GM18508 (cell line): Measurements from ENCODE around the gene KCMF1.

Source experiments
- ATAC-seq: cut with Tn5 transposase; IDR thresholded peaks from one replicate; pipeline ENCODE4 v1.9.1; 2021; ENCODE audit warnings: moderate number of reproducible peaks; ENCODE audit not compliant: insufficient read depth, unreplicated experiment

The KCMF1 gene

DNA sequence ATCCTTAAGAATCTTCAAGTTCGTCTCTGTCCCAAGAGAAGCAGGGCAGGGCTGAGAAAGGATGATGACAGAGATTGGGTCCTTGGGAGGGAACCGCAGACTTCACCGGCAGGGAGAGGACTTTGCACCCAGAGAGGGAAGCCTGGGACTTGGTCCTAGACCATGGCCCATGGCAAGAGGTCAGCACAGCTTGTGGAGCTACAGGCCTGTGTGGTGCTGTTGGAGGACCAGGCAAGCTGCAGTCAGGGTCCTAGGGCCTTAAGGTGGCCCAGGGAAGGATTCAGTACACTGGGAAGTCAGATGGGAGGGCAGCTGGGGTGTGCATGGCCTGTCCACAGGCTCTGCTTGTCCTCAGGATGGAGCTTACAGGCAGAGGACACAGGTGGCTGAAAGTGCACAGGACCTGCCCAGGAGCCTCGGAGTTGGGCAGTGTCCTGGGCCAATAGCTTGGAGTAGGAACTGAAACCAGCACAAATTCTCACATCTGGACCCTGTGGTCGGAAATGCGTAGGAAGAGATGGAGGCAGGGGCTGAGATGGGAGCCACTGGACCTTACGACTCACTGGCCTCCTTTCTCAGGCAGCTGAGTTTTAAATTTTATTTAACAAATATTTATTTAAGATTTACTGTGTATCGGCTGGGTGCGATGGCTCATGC, 105.8 kb downstream of the KCMF1 start:
- no peak for ATAC-seq

DNA sequence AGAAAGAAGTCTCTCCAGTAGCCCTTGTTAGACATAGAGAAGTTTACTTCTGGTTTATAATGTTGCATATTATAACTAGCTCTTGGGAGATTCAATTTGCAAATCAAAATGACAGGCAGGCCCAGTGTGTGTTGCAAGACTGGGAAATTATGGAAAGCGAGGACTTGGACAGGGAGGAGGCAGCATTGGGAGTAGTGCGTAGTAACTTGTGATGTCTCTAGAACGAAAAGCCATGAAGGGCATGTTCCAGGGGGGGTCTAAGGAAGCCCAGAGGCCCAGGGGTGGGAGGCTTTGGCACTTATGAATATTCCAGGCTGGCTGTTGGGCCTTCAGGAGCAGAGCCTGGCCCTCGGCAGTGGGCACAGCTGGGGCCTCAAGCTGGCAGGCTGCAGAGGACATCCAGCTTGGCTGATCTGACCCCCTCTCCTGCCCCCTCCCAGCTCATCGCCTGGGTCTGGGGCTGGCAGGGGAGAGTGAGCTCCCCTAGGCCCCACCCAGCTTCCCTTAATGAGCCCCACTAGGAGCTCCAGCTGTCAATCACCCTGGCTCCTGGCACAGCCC, 107.0 kb downstream of the KCMF1 start:
- ATAC-seq = no peak

DNA sequence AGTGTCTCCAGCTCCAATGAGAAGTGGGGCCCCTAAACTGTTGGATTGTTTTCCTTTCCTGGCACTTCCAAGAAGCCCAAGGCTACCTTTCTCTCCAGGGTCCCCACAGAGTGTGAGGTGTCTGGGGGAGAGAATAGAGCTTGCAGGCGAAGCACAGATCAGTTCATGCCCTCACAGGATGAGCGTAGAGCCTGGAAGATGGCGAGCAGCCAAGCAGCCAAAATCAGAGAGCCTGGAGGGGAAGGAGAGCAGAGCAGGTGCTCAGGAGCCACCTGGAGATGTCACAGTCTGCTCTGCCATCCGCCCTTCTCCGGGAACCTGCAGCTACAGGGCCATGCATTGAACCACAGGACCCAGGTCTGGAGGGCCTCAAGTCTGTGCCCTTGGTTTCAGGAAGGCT, 107.6 kb downstream of the KCMF1 start:
- no peak for ATAC-seq

DNA sequence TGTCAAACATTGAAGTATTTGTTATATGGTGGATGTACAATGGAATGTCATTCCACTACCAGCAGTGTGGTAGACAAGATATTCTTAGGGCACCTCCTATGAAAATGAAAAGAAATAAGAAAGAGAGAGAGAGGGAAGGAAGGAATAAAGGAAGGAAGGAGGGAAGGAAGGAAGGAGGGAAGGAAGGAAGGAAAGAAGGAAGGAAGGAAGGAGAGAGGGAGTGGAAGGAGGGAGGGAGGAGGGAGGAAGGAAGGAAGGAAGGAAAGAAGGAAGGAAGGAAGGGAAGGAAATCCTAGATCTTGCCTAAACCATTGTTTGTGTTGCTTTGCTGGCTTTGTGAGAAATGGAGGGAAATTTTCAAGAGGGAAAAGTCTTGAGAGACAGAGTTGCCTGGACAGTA, 112.1 kb downstream of the KCMF1 start:
- no peak for ATAC-seq

DNA sequence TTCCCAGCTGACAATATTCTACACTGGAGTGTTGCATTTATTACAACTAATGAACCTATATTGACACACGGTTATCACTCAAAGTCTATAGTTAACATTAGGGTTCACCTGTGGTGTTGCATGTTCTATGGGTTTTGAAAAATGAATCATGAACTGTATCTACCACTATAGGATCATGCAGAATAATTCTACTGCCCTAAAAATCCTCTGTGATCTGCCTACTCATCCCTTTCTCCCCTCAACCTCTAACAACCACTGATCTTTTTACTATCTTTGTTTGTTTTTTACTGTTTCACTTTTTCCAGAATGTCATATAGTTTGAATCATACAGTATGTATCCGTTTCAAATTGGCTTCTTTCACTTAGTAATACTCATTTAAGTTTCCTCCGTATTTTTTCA, 114.6 kb downstream of the KCMF1 start:
- no peak for ATAC-seq

DNA sequence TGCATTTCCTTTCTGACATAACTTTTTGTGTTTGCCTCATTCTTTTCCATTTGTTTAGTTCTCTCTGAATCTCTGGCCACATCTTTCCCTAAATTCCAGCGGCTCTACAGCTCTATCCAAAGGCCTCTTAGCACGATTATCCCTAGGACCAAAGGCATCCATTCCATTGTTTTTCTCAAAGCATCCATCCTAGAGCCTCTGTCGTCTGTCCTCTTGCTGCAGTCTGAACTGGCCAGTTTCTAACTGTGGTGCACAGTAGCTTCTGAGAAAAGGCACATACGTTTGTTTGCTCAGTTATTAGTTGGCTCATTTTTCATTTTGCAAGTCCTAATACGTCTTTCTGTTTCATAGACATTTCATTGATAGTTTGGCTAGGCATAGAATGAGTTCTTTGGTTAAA, 116.6 kb downstream of the KCMF1 start:
- ATAC-seq = no peak

DNA sequence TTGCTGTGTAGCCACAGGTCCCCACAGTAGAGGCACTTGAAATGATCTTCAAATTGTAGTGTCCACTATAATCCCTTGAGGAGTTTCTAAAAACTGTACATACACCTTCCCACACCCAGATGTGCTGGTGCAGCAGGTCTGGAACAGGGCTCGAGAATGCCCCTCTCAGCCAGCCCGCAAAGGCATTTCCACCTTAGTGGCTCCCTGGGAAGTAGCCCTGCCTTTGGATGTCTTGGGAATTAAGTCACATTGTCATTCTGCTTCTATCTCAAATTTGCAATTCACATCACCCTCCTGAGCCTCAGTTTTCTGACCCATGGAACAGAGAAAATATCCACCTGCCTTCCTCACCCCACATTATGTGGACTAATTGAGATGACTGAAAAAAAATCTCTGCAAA, 118.0 kb downstream of the KCMF1 start:
- no peak for ATAC-seq

DNA sequence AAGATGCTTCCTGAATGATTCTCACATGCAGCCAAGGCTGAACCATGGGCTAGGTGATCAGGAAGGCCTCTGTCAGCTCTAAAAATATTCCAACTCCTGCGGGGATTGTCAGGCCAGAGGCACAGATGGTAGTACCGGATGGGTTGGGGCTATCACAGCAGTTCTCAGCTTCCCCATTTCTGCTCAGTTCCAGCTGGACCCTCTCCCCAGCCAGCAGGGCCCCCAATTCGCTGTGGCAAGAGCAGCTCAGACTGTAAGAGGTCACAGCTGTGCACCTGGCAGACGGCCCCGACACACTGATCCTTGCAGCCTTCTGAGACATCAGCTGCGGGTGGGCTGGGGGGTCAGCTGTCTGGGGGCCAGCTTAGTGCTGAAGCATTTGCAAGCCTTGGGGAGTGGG, 118.6 kb downstream of the KCMF1 start:
- no peak for ATAC-seq

DNA sequence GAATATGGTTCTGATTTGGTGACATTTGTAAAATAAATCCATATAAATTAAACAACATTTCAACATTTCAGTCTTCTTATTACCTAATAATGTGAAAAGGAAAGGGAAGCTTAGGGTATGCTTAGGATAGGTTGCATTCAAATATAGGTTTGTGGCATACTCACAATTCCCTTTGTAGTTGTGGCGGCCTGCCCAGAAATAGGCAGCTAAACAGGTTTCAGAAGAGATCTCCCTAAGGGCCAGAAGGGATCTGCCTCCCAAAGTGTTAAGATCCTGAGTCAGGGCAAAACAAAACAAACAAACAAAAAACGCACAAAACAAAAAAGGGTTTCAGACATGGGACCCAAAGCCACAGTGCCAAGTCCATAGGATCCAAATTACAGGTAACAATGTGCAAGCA, 120.9 kb downstream of the KCMF1 start:
- no peak for ATAC-seq

DNA sequence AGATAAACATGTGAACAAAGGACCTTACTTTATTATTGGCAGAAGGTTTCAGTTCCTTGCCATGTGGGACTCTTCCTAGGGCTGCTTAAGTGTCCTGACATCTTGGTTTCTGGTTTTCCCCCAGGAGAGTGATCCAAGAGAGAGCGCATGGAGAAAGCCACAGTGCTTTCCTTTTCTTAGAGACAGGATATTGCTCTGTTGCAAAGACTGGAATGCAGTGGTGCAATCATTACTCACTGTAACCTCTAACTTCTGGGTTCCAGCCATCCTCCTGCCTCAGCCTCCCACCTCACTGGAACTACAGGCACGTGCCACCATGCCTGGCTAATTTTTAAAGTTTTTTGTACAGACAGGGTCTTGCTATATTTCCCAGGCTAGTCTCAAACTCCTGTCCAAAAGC, 124.1 kb downstream of the KCMF1 start:
- ATAC-seq = no peak

DNA sequence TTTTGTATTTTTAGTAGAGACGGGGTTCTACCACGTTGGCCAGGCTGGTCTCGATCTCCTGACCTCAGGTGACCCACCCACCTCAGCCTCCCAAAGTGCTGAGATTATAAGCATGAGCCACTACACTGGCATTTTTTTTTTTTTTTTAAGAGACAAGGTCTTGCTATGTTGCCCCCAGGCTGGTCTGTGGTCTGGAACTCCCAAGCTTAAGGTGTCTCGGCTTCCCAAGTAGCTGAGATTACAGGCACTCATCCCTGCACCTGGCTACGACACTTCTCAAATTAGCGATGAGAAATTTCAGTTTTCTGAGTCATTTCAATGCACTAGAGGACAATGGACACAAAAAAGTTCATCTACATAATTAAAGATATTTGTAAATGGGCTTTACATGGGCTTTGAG, 125.7 kb downstream of the KCMF1 start:
- no peak for ATAC-seq

DNA sequence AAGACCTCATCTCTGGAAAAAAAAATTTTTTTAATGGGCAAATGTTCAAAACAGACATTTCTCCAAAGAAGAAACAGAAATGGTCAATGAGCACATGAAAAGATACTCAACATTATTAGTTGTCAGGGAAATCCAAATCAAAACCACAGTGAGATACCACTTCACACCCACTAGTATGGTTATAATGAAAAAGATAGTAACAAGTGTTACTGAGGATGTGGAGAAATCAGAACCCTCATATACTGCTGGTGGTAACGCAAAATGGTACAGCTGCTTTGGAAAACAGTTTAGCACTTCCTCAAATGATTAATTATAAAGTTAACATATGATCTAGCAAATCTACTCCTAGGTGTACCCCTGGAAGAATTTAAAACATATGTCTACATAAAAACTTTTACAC, 133.3 kb downstream of the KCMF1 start:
- no peak for ATAC-seq

DNA sequence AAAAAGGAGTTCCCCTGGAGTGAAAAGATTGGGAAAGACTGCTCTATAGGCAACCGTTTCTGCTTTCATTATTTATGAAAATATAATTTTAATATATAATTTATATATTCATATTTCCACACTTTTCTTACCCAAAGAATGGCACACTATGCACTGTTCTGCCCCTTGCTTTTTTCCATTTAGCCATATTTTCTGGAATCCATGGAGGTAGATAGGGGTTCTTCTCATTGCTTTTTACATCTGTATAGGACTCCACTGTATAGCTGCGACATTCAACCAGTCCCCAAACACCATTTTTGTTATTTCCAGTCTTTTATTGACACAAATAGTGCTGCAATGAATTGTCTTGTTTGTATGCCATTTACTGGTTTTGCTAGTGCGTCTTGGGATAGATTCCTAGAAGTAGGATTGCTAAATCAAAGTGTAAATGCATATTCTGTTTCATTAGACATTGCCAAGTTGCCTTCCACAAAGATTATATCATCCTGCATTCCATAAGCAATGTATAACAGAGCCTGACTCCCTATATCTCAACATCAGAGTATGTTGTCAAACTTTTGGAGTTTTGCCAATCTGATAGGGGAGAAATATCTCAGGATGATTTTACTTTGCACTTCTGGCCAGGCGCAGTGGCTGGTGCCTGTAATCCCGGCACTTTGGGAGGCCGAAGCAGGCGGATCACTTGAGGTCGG, 135.7 kb downstream of the KCMF1 start:
- ATAC-seq = no peak
